ENCODE data around the gene DDX43. TPM values are rescaled to one million over a fixed set of nuclear protein-coding genes. Genes with fewer than 3 reads are reported as not detected.
"Not testable (repeated sequence)": the region's sequence is repeated elsewhere in the genome, so short reads cannot be mapped to it uniquely, and the experiment has no call there.

Gene DDX43
- total and polyA plus RNA-seq, 2 donors (not counting 1 experiment from before 2014, with no cell fraction given) = 1.8 to 2.1 TPM

DNA sequence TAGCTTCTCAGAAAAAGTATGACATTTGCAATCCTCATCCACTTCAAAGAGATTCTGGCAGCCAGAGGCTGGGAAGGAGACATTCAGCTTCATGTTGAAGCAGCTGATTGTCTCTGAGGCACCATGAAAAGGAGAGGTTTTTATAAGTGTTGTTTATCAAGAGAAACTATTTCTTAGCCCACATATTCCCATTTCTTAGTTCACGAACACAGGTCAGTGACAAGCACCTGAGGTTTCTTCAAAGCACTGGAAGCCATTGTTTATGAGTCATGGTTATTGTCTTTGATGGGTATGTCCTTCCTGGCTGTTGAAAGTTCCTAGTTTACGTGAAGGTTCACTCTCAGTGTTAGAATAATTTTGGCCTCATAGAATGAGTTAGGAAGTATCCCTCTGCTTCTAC, 3.0 kb upstream of the DDX43 start:
- no peak for TF ChIP-seq EZH2 (IDR thresholded peaks at IDR 0.05; ENCODE audit: borderline replicate concordance, insufficient read depth, low read depth, low read length, poor library complexity, severe bottlenecking)
- TF ChIP-seq, protein P1, sequence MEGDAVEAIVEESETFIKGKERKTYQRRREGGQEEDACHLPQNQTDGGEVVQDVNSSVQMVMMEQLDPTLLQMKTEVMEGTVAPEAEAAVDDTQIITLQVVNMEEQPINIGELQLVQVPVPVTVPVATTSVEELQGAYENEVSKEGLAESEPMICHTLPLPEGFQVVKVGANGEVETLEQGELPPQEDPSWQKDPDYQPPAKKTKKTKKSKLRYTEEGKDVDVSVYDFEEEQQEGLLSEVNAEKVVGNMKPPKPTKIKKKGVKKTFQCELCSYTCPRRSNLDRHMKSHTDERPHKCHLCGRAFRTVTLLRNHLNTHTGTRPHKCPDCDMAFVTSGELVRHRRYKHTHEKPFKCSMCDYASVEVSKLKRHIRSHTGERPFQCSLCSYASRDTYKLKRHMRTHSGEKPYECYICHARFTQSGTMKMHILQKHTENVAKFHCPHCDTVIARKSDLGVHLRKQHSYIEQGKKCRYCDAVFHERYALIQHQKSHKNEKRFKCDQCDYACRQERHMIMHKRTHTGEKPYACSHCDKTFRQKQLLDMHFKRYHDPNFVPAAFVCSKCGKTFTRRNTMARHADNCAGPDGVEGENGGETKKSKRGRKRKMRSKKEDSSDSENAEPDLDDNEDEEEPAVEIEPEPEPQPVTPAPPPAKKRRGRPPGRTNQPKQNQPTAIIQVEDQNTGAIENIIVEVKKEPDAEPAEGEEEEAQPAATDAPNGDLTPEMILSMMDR (IDR thresholded peaks at IDR 0.05) = no peak
- Mint-ChIP-seq H3K27me3 (no peaks in the 10 kb centered on the region), H3K4me3 (no peak overlapping the region), H3K9me3 (ENCODE audit: insufficient read depth) (no peaks in the 10 kb centered on the region), H3K27ac (no peak overlapping the region), H3K4me1 (peaks cover 7% of the 10 kb centered on the region)
- Histone ChIP-seq H3K79me2 (ENCODE audit: control insufficient read depth, insufficient read depth, low read length) (no peaks in the 10 kb centered on the region), H2AFZ (ENCODE audit: insufficient read depth, low read depth, low read length, poor library complexity, severe bottlenecking) (no peak overlapping the region), H3K27me3 (replicated peaks in 1 of 4; ENCODE audit: control extremely low read depth in 1 of 4, control insufficient read depth in 3 of 4, insufficient read depth in 4 of 4, low read length in 3 of 4) (no peaks in the 10 kb centered on the region), H3K9me3 (ENCODE audit: control extremely low read depth in 1 of 3, control insufficient read depth in 2 of 3, insufficient read depth in 1 of 3, low read length in 2 of 3) (peaks cover 0 to 11% (median 0%) of the 10 kb centered on the region in 3 donors), H4K20me1 (ENCODE audit: control insufficient read depth, insufficient read depth, low read length, poor library complexity, severe bottlenecking) (no peaks in the 10 kb centered on the region), H3K4me1 (ENCODE audit: control insufficient read depth in 2 of 2, insufficient read depth in 2 of 2, low read length in 2 of 2) (peaks cover 3 to 15% of the 10 kb centered on the region in 2 donors), H3K36me3 (replicated peaks in 1 of 2; ENCODE audit: control extremely low read depth in 1 of 2, control insufficient read depth in 1 of 2, extremely low read depth in 1 of 2, insufficient read depth in 2 of 2, low read length in 1 of 2) (no peaks in the 10 kb centered on the region), H3K9ac (ENCODE audit: low read length) (no peak overlapping the region), H3K4me3 (ENCODE audit: control extremely low read depth in 1 of 5, extremely low read depth in 1 of 5, insufficient read depth in 1 of 5, low read depth in 2 of 5, low read length in 4 of 5) (no peak overlapping the region), H3K4me2 (replicated peaks; ENCODE audit: low read depth, low read length, poor library complexity, severe bottlenecking) (no peak overlapping the region), H3K27ac (ENCODE audit: low read length in 2 of 2) (no peak overlapping the region)
- WGBS (ENCODE audit: insufficient coverage) = no CpG with 5 or more reads among the region's 2 CpGs
- ChIA-PET CTCF (no interaction called here), POLR2A (no interaction called here)
- intact Hi-C loops (cut with micrococcal nuclease) = no loop called here
- no peak for DNase-seq
- no peak for ATAC-seq (ENCODE audit: low read depth)

DNA sequence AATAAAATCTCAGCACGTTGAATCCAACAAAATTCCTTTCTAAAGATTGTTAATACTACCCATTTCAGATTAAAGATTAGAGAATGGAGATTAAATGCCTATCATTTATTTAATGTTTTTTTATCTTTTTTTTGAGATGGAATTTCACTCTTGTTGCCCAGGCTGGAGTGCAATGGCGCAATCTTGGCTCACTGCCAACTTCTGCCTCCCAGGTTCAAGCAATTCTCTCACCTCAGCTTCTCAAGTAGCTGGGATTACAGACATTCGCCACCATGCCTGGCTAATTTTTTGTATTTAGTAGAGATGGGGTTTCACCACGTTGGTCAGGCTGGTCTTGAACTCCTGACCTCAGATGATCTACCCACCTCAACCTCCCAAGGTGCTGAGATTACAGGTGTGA, 2.4 kb upstream of the DDX43 start:
- H3K9me3 Mint-ChIP-seq (ENCODE audit: insufficient read depth); ATAC-seq (ENCODE audit: low read depth); H3K27ac Mint-ChIP-seq; H3K9ac ChIP-seq (ENCODE audit: low read length); DNase-seq; H3K4me3 ChIP-seq (ENCODE audit: control extremely low read depth in 1 of 5, extremely low read depth in 1 of 5, insufficient read depth in 1 of 5, low read depth in 2 of 5, low read length in 4 of 5); H3K4me3 Mint-ChIP-seq; H3K27me3 Mint-ChIP-seq; H3K36me3 ChIP-seq (replicated peaks in 1 of 2; ENCODE audit: control extremely low read depth in 1 of 2, control insufficient read depth in 1 of 2, extremely low read depth in 1 of 2, insufficient read depth in 2 of 2, low read length in 1 of 2); H3K4me2 ChIP-seq (replicated peaks; ENCODE audit: low read depth, low read length, poor library complexity, severe bottlenecking); H3K79me2 ChIP-seq (ENCODE audit: control insufficient read depth, insufficient read depth, low read length); intact Hi-C loops (cut with micrococcal nuclease); H3K4me1 Mint-ChIP-seq; H3K27ac ChIP-seq (ENCODE audit: low read length in 2 of 2); CTCF ChIA-PET; H3K27me3 ChIP-seq (replicated peaks in 1 of 4; ENCODE audit: control extremely low read depth in 1 of 4, control insufficient read depth in 3 of 4, insufficient read depth in 4 of 4, low read length in 3 of 4); H4K20me1 ChIP-seq (ENCODE audit: control insufficient read depth, insufficient read depth, low read length, poor library complexity, severe bottlenecking); H2AFZ ChIP-seq (ENCODE audit: insufficient read depth, low read depth, low read length, poor library complexity, severe bottlenecking); POLR2A ChIA-PET: not testable (repeated sequence)
- Histone ChIP-seq H3K9me3 (ENCODE audit: control extremely low read depth in 1 of 3, control insufficient read depth in 2 of 3, insufficient read depth in 1 of 3, low read length in 2 of 3) (peaks cover 0 to 11% (median 0%) of the 10 kb centered on the region in 3 donors), H3K4me1 (ENCODE audit: control insufficient read depth in 2 of 2, insufficient read depth in 2 of 2, low read length in 2 of 2) (peaks cover 3 to 15% of the 10 kb centered on the region in 2 donors)
- WGBS (ENCODE audit: insufficient coverage) = no CpG with 5 or more reads among the region's 4 CpGs

Data from B cell (primary cell).